Heart left ventricle (tissue), 13 donors: ENCODE data around the gene SELENOO.

Experiments
- POLR2A ChIP-seq, 2 donors: fragments of 450-650 bp; IDR thresholded peaks; one replicate each; pipeline ENCODE4 v1.6.1; 2017; ENCODE audit warnings: antibody characterized with exemption in 2 of 2, mild to moderate bottlenecking in 2 of 2, moderate library complexity in 2 of 2
- TF ChIP-seq, protein P1 (sequence below), 12 donors: fragments of 200-600 bp; sonication (generic) in 4 of 12; IDR thresholded peaks; one replicate each; pipeline versions ENCODE4 v1.5.0 to v1.8.0; 2018 to 2022; ENCODE audit warnings: antibody characterized with exemption in 12 of 12, mild to moderate bottlenecking in 5 of 12
- donor health status: ischemic (EF 13 %, LVEDD 7.1; RV severe dilation, severe dysfunction).
- donor health status: DM: no; HTN: yes; CAD: no.
- donor health status: DM: no; HTN: no; CAD: no.
- donor health status: ischemic (EF 25% LVEDD 6.9; RV normal size, moderate dysfunction).
- donor health status: ischemic (EF 25% LVEDD 5.7; RV mildly dilated, moderate dysfunction).
- donor health status: ischemic (EF 35%, LVEDD 5.7; RV mildly dilated, moderate dysfunction).
- donor health status: nonischemic (EF 11% LVEDD 7.7; RV severe dilation, severe dysfunction).
- donor health status: DM: yes; HTN: yes; CAD: no.
- donor health status: PGD.
- donor health status: ischemic (EF 29% LVEDD 5.4; RV normal size, mild dysfunction).
- donor health status: nonischemic (EF 23%, LVEDD 6.1; RV moderate dilation, normal function).

DNA sequence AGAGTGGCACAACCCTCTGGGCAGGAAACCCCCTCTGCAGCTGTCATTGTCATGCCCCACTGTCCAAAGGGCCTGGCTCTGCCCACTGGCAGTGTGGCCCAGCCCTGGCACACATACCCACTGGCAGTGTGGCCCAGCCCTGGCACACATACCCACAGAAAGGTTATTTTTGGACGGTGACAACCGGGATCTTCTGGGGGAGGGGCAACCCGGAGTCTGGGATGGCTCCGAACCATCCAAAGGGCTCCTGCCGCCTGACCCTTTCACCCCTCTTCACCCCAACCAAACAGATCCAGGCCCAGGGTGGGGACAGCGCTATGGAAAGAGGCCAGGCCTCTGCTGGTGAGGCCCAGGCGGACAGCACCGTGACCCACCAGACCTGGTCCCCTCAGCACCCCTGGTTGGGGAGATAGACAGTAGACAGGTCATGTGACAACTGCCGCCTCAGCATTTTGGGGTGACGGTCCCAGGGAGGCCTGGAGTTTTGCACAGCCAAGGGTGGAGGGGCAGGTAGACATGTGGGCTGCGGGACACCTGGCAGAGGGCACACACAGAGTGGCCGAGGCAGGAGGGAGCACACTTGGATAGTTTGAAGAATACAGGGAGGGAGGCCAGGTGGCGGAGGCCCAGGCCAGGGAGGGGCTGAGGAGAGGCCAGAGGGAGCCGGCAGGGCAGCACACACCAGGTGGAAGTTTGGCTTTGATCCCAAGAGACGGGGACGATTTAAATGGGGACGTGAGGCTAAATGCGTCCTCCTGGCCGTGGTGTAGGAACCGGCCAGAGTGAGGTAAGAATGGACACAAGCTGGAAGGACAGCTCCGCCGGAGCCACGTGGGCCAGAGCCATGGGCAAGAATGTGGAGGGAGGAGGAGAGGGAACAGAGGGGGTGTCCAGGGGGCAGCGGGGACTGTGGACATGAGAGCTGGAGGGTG, 57.8 kb downstream of the SELENOO start:
- TF ChIP-seq, protein P1, sequence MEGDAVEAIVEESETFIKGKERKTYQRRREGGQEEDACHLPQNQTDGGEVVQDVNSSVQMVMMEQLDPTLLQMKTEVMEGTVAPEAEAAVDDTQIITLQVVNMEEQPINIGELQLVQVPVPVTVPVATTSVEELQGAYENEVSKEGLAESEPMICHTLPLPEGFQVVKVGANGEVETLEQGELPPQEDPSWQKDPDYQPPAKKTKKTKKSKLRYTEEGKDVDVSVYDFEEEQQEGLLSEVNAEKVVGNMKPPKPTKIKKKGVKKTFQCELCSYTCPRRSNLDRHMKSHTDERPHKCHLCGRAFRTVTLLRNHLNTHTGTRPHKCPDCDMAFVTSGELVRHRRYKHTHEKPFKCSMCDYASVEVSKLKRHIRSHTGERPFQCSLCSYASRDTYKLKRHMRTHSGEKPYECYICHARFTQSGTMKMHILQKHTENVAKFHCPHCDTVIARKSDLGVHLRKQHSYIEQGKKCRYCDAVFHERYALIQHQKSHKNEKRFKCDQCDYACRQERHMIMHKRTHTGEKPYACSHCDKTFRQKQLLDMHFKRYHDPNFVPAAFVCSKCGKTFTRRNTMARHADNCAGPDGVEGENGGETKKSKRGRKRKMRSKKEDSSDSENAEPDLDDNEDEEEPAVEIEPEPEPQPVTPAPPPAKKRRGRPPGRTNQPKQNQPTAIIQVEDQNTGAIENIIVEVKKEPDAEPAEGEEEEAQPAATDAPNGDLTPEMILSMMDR (IDR thresholded peaks at IDR 0.05) = no peak
- no peak for TF ChIP-seq POLR2A (IDR thresholded peaks at IDR 0.05)
